ENCODE results near the gene PRKCA. TPM values are rescaled to one million over a fixed set of nuclear protein-coding genes. Genes with fewer than 3 reads are reported as not detected.

Gene PRKCA
- total and polyA plus RNA-seq, 10 of the 15 experiments (the other 5 are each of a cell fraction or from before 2014, with no cell fraction given) = 0.11 to 14.6 (median 0.72) TPM

GRCh38 chr17:66520999-66521398 lies 218.6 kb downstream of the PRKCA start (continued):
- TF ChIP-seq MYB (IDR thresholded peaks at IDR 0.05; ENCODE audit: borderline replicate concordance, low read depth, low read length) (no peak), SUPT20H (IDR thresholded peaks at IDR 0.05; ENCODE audit: borderline replicate concordance, control insufficient read depth, low read depth, low read length) (no peak), EGR1 (IDR thresholded peaks at IDR 0.05; ENCODE audit: borderline replicate concordance in 1 of 2, low read depth in 2 of 2, low read length in 2 of 2) (no peak), IKZF2 (IDR thresholded peaks at IDR 0.05) (no peak)

GRCh38 chr17:66522591-66523272 lies 220.3 kb downstream of the PRKCA start:
- Histone ChIP-seq H2AFZ (ENCODE audit: control insufficient read depth, low read depth, low read length) (no peak overlapping the region), H4K20me1 (ENCODE audit: control insufficient read depth, insufficient read depth) (no peaks in the 10 kb centered on the region), H3K4me1 (ENCODE audit: control insufficient read depth, insufficient read depth, low read length) (no peaks in the 10 kb centered on the region; the same call in 1 of the 2 replicates), H3K9me3 (replicated peaks; ENCODE audit: control insufficient read depth, insufficient read depth, low read length) (no peaks in the 10 kb centered on the region), H3K9ac (ENCODE audit: control insufficient read depth, insufficient read depth, low read length) (no peak overlapping the region), H3K79me2 (ENCODE audit: control insufficient read depth, insufficient read depth, low read length) (no peaks in the 10 kb centered on the region), H3K36me3 (ENCODE audit: control insufficient read depth in 2 of 2, insufficient read depth in 2 of 2, low read length in 1 of 2) (no peaks in the 10 kb centered on the region), H3K27ac (ENCODE audit: control insufficient read depth, insufficient read depth) (no peak overlapping the region), H3K4me2 (ENCODE audit: control insufficient read depth, insufficient read depth) (no peak overlapping the region), H3K4me3 (no peak overlapping the region), H3K27me3 (replicated peaks in 1 of 2; ENCODE audit: control insufficient read depth in 2 of 2, insufficient read depth in 2 of 2, low read length in 1 of 2) (no peaks in the 10 kb centered on the region)
- ATAC-seq (no peak; the same call in 1 of the 3 replicates), FAIRE-seq (no peak), DNase-seq (ENCODE audit: low read depth, low spot score) (no peak)
- CTCF ChIA-PET = interaction anchor here (1.3 kb wide), 2 partner anchors 13 to 14 kb away, joined by 3 to 7 read pairs; no protein-coding TSS in a partner anchor
- BruUV-seq (replicated peaks) = no TSS peak
- POLR2A ChIA-PET = interaction anchor here (0.6 kb wide), 1 partner anchor 343 kb away, joined by 4 read pairs; no protein-coding TSS in a partner anchor
- intact Hi-C loops (cut with micrococcal nuclease; ENCODE audit: unreplicated experiment) = no loop called here
- RAD21 ChIA-PET (ENCODE audit: unreplicated experiment) = interaction anchor here (0.7 kb wide), 1 partner anchor 19 kb away, joined by 3 read pairs; no protein-coding TSS in a partner anchor
- 37% methylated on average over 3 of the region's 3 CpGs for WGBS (ENCODE audit: insufficient coverage, insufficient replicate concordance, low lambda C conversion rate, missing lambda C conversion rate)
- in situ Hi-C loops (cut with MboI) = no loop called here
- SMC1A ChIA-PET (ENCODE audit: uncharacterized antibody, unreplicated experiment) = interaction anchor here (1.2 to 1.7 kb wide), 4 partner anchors 12 to 44 kb away, joined by 3 to 6 read pairs (median 5); no protein-coding TSS in a partner anchor
- TF ChIP-seq SUZ12 (IDR thresholded peaks at IDR 0.05; ENCODE audit: unreplicated experiment) (no peak), SRF (IDR thresholded peaks at IDR 0.05; ENCODE audit: low read depth in 2 of 2, low read length in 2 of 2) (no peak), REST (IDR thresholded peaks at IDR 0.05; ENCODE audit: low read depth, low read length) (no peak), FOS (IDR thresholded peaks at IDR 0.05; ENCODE audit: borderline replicate concordance, extremely low read depth, insufficient read length) (no peak), HCFC1 (IDR thresholded peaks at IDR 0.05; ENCODE audit: low read length) (no peak), EZH2 (IDR thresholded peaks at IDR 0.05; ENCODE audit: borderline replicate concordance, control insufficient read depth, low read depth, low read length) (no peak), PAX8 (IDR thresholded peaks at IDR 0.05) (no peak), BACH1 (IDR thresholded peaks at IDR 0.05; ENCODE audit: borderline replicate concordance) (no peak), RAD51 (IDR thresholded peaks at IDR 0.05) (no peak), CHD1 (IDR thresholded peaks at IDR 0.05; ENCODE audit: low read depth, low read length) (no peak), SREBF2 (IDR thresholded peaks at IDR 0.05; ENCODE audit: low read length) (no peak), SMC3 (IDR thresholded peaks at IDR 0.05; ENCODE audit: borderline replicate concordance, low read length) (no peak), CTCF (IDR thresholded peaks at IDR 0.05 in 2 of 3, conservative IDR thresholded peaks at IDR 0.05 in 1 of 3; ENCODE audit: control insufficient read depth in 2 of 3, extremely low read depth in 1 of 3, insufficient read depth in 1 of 3, low read depth in 3 of 3, low read length in 3 of 3) (no peak)

Measured in GM12878 (cell line).